Epithelial cell of proximal tubule (primary cell): ENCODE data around the gene STAT3. TPM values are rescaled to one million over a fixed set of nuclear protein-coding genes. Genes with fewer than 3 reads are reported as not detected.
A peak's percentile ranks its signal among the peaks of the same experiment; 100 is the strongest.

Source experiments
- DNase-seq: peaks from one replicate; pipeline ENCODE4 v3.0.0-alpha.2; 2011; ENCODE audit warnings: low read depth
- H3K4me3 ChIP-seq: 2 replicates; pipeline ENCODE4 v1.5.1; 2011; ENCODE audit warnings: low read depth, mild to moderate bottlenecking, low read length
- CTCF ChIP-seq: conservative IDR thresholded peaks from 2 replicates; pipeline ENCODE4 v1.5.1; 2012; ENCODE audit warnings: low read depth, mild to moderate bottlenecking, low read length
- total RNA-seq: library from RNA; depleted of rRNA; stranded (reverse); fragments of >200 nt; gene quantifications from 2 replicates; pipeline ENCODE4 v1.2.3, GENCODE V29; 2015

Gene STAT3
- total RNA-seq, 1 donor from 2014 or later, result 63.0 TPM

GRCh38 chr17:42312035-42312284 is 76.3 kb downstream of the STAT3 start:
- DNase-seq, result no peak
- no peak overlapping the region for H3K4me3 ChIP-seq
- TF ChIP-seq CTCF, result no peak

- peak; percentile 61 for DNase-seq
- TF ChIP-seq CTCF, result no peak
- H3K4me3 ChIP-seq, result no peak overlapping the region
These were observed 76.8 kb downstream of the STAT3 start for GRCh38 chr17:42311240-42312034.

GRCh38 chr17:42310787-42311215 is 77.4 kb downstream of the STAT3 start:
- H3K4me3 ChIP-seq, result no peak overlapping the region
- DNase-seq, result no peak
- TF ChIP-seq CTCF, result no peak

- no peak for DNase-seq
- peak; percentile 12 for TF ChIP-seq CTCF
- H3K4me3 ChIP-seq, result no peak overlapping the region
These were observed 78.1 kb downstream of the STAT3 start for GRCh38 chr17:42309986-42310786.

- DNase-seq, result no peak
- no peak for TF ChIP-seq CTCF
- no peak overlapping the region for H3K4me3 ChIP-seq
These were observed 79.1 kb downstream of the STAT3 start for GRCh38 chr17:42309142-42309541.

- H3K4me3 ChIP-seq, result no peak overlapping the region
- TF ChIP-seq CTCF, result no peak
- no peak for DNase-seq
These were observed 79.8 kb downstream of the STAT3 start for GRCh38 chr17:42308446-42308845.

- no peak overlapping the region for H3K4me3 ChIP-seq
- no peak for TF ChIP-seq CTCF
- DNase-seq, result no peak
These were observed 80.8 kb downstream of the STAT3 start for GRCh38 chr17:42307362-42307927.
